GM19025 (cell line): ENCODE data around the gene PTPRN2.
"Not testable (repeated sequence)": the region's sequence is repeated elsewhere in the genome, so short reads cannot be mapped to it uniquely, and the experiment has no call there.

ENCODE experiments used
- ATAC-seq: cut with Tn5 transposase; IDR thresholded peaks from one replicate; pipeline ENCODE4 v1.9.1; 2021; ENCODE audit warnings: mild to moderate bottlenecking, low read depth, moderate library complexity; ENCODE audit not compliant: unreplicated experiment

Gene PTPRN2

GRCh38 chr7:158295966-158296797 lies 291.4 kb downstream of the PTPRN2 start:
- ATAC-seq: no peak

GRCh38 chr7:158294468-158295215 lies 293.0 kb downstream of the PTPRN2 start:
- not testable (repeated sequence) for ATAC-seq

GRCh38 chr7:158292948-158293347 lies 294.7 kb downstream of the PTPRN2 start:
- ATAC-seq: no peak

GRCh38 chr7:158291998-158292397 lies 295.6 kb downstream of the PTPRN2 start:
- no peak for ATAC-seq

- ATAC-seq: no peak
These were observed 297.7 kb downstream of the PTPRN2 start for GRCh38 chr7:158289761-158290523.

GRCh38 chr7:158289231-158289630 lies 298.4 kb downstream of the PTPRN2 start:
- ATAC-seq: no peak

GRCh38 chr7:158286210-158286609 lies 301.4 kb downstream of the PTPRN2 start:
- ATAC-seq: no peak

GRCh38 chr7:158285383-158285770 lies 302.2 kb downstream of the PTPRN2 start:
- no peak for ATAC-seq

- no peak for ATAC-seq
These were observed 302.8 kb downstream of the PTPRN2 start for GRCh38 chr7:158284617-158285382.

- no peak for ATAC-seq
These were observed 303.5 kb downstream of the PTPRN2 start for GRCh38 chr7:158284121-158284520.

GRCh38 chr7:158283016-158283974 lies 304.3 kb downstream of the PTPRN2 start:
- ATAC-seq: no peak

GRCh38 chr7:158282461-158283001 lies 305.1 kb downstream of the PTPRN2 start:
- ATAC-seq: no peak

- ATAC-seq: no peak
These were observed 306.2 kb downstream of the PTPRN2 start for GRCh38 chr7:158281441-158281840.

GRCh38 chr7:158280448-158281144 lies 307.0 kb downstream of the PTPRN2 start:
- ATAC-seq: no peak

- no peak for ATAC-seq
These were observed 307.8 kb downstream of the PTPRN2 start for GRCh38 chr7:158279539-158280447.

GRCh38 chr7:158278745-158279320 lies 308.8 kb downstream of the PTPRN2 start:
- no peak for ATAC-seq
